Measurements from ENCODE around the gene AFF3.

DNA sequence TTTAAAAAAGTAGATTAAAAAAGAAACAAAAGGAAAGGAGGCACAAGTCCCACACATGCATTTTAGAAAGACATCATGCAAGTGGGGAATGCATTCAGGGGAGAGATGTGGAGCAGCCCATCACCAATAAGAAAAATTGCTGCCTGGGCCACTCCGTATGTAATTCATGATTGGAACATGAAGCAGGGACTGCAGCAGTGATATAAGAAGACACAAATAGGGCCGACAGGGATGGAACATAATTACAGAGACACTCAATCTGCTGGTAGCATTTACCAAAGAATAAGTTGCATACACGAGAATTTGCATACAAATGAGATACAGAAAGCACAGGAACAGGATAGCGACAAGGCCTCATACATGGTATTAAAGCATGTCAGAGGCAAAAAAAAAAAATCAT, 6.5 kb upstream of the AFF3 start:
- TF ChIP-seq POLR2A (IDR thresholded peaks at IDR 0.05; ENCODE audit: low read depth, low read length): no peak
- TF ChIP-seq, protein P1, sequence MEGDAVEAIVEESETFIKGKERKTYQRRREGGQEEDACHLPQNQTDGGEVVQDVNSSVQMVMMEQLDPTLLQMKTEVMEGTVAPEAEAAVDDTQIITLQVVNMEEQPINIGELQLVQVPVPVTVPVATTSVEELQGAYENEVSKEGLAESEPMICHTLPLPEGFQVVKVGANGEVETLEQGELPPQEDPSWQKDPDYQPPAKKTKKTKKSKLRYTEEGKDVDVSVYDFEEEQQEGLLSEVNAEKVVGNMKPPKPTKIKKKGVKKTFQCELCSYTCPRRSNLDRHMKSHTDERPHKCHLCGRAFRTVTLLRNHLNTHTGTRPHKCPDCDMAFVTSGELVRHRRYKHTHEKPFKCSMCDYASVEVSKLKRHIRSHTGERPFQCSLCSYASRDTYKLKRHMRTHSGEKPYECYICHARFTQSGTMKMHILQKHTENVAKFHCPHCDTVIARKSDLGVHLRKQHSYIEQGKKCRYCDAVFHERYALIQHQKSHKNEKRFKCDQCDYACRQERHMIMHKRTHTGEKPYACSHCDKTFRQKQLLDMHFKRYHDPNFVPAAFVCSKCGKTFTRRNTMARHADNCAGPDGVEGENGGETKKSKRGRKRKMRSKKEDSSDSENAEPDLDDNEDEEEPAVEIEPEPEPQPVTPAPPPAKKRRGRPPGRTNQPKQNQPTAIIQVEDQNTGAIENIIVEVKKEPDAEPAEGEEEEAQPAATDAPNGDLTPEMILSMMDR (IDR thresholded peaks at IDR 0.05; ENCODE audit: extremely low read depth in 1 of 2, insufficient read depth in 1 of 2, low read depth in 1 of 2, low read length in 2 of 2): no peak
- TF ChIP-seq, protein P2, sequence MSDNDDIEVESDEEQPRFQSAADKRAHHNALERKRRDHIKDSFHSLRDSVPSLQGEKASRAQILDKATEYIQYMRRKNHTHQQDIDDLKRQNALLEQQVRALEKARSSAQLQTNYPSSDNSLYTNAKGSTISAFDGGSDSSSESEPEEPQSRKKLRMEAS (IDR thresholded peaks at IDR 0.05; ENCODE audit: insufficient read depth, insufficient read length): no peak
- TF ChIP-seq JUN (IDR thresholded peaks at IDR 0.05; ENCODE audit: borderline replicate concordance, insufficient read depth, insufficient read length, low read depth): no peak
- TF ChIP-seq POLR2AphosphoS5 (IDR thresholded peaks at IDR 0.05; ENCODE audit: insufficient read depth, low read depth, low read length): no peak
- no peak for TF ChIP-seq GATA2 (IDR thresholded peaks at IDR 0.05; ENCODE audit: insufficient read depth, insufficient read length, low read depth, low read length)
- no peak for TF ChIP-seq EZH2 (IDR thresholded peaks at IDR 0.05; ENCODE audit: borderline replicate concordance, low read depth, low read length, severe bottlenecking)
